ENCODE data around the gene MTHFR. TPM values are rescaled to one million over a fixed set of nuclear protein-coding genes. Genes with fewer than 3 reads are reported as not detected.
A peak's percentile ranks its signal among the peaks of the same experiment; 100 is the strongest.

The MTHFR gene
- total RNA-seq, 6 donors from 2014 or later = 51.5 to 163 (median 58.2) TPM

- peaks cover 26 to 83% (median 45%) of the 10 kb centered on the region in 4 donors for H3K36me3 ChIP-seq
- 96 to 97% methylated on average over 5 to 9 of the region's 15 CpGs for WGBS, 2 donors
- H3K9me3 ChIP-seq = no peaks in the 10 kb centered on the region
- H3K27ac ChIP-seq = peak overlapping the region; percentile 26 to 99 (median 78)
- ATAC-seq (ENCODE audit: low FRiP score in 2 of 2) = no peak
- TF ChIP-seq CTCF (IDR thresholded peaks at IDR 0.05) (no peak), EP300 (IDR thresholded peaks at IDR 0.05) (no peak), POLR2A (IDR thresholded peaks at IDR 0.05) (no peak), POLR2AphosphoS5 (IDR thresholded peaks at IDR 0.05) (no peak)
- H3K4me1 ChIP-seq = peaks cover 45 to 55% (median 51%) of the 10 kb centered on the region in 4 donors
- no peak overlapping the region for H3K4me3 ChIP-seq
- no peaks in the 10 kb centered on the region for H3K27me3 ChIP-seq
- DNase-seq = peak in 1 of 2 donors; percentile 75
Measured at GRCh38 chr1:11793819-11794218, 11.9 kb downstream of the MTHFR start.

DNA sequence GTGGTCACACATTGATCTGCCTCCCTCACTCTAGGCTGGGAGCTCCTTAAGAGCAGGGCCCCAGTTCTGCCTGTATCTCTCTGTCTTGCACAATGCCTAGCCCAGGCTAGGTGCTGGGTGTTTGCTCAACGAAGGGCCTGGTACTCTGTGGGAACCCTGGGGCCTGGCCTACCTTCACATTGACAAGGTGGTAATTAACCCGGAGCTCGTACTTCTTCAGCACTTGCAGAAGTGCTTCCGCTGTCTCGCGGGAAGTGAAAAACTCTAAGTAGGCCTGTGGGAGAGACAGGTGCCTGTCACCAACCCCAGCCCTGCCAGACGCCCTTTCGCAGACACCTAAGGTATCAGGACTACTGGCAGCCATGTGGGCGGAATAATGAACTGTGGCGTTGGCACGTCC is 13.7 kb downstream of the MTHFR start:
- TF ChIP-seq EP300 (IDR thresholded peaks at IDR 0.05) (peak in 1 of 4 donors; percentile 22), POLR2A (IDR thresholded peaks at IDR 0.05) (peak in 1 of 4 donors; percentile 39), POLR2AphosphoS5 (IDR thresholded peaks at IDR 0.05) (no peak), CTCF (IDR thresholded peaks at IDR 0.05) (no peak)
- WGBS, 2 donors = 67 to 84% methylated on average over 11 of the region's 11 CpGs

DNA sequence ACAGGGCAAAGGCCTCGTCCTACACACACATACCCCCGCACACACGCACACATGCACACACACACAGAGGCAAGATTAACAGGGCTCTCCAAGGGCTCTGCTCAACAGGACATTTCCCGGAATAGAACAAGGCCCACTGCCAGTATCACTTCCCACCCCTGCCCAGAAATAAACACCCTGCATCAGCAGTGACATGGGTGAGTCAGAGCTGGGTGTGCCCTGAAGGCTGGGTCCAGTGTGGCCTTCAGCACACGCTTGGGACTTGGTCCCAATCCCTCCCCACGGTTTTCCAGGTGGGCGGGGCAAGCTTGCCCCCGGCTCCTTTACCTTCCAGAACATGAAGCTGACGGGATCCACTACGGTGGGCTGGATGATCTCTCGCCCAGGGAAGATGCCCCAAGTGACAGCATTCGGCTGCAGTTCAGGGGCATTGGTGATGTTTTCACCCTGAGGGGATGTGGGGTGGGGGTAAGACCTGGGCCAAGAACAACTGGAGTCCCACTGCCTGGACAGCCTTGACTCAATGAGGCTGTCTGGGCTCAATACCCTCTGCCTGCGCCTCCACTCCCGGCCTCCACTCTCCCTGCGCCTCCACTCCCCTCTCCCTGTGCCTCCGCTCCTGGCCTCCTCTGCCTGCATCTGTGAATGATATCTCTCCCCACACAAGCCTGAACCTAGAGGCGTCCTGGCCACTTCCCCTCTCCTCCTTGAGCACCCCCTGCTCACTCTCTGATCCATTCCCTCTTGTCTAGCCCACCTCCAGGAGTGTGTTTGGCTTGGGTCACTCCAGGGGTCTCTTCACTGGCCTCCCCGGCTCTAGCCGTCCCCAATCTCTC is 14.7 kb downstream of the MTHFR start:
- DNase-seq (peak in 1 of 2 donors; percentile 95), ATAC-seq (ENCODE audit: low FRiP score in 2 of 2) (peak; percentile 92 to 93)
- no peak overlapping the region for H3K4me3 ChIP-seq
- peaks cover 59 to 65% (median 63%) of the 10 kb centered on the region in 4 donors for H3K4me1 ChIP-seq
- 45 to 62% methylated on average over 16 to 19 of the region's 19 CpGs for WGBS, 2 donors
- H3K9me3 ChIP-seq = no peaks in the 10 kb centered on the region
- peaks cover 25 to 59% (median 37%) of the 10 kb centered on the region in 4 donors for H3K36me3 ChIP-seq
- H3K27ac ChIP-seq = peak overlapping the region; percentile 88 to 99 (median 94)
- H3K27me3 ChIP-seq = no peaks in the 10 kb centered on the region
- TF ChIP-seq POLR2AphosphoS5 (IDR thresholded peaks at IDR 0.05) = peak; percentile 98 to 100
- peak in 1 of 6 experiments; percentile 10 for TF ChIP-seq CTCF (IDR thresholded peaks at IDR 0.05)
- TF ChIP-seq EP300 (IDR thresholded peaks at IDR 0.05) = peak; percentile 99 to 100 (median 100)
- TF ChIP-seq POLR2A (IDR thresholded peaks at IDR 0.05) = peak in 2 of 4 donors; percentile 63 to 64

More for the DNA sequence above, 13.7 kb downstream of the MTHFR start:
- Histone ChIP-seq H3K9me3 (no peaks in the 10 kb centered on the region), H3K27me3 (no peaks in the 10 kb centered on the region), H3K4me1 (peaks cover 57 to 65% (median 61%) of the 10 kb centered on the region in 4 donors), H3K36me3 (peaks cover 26 to 68% (median 44%) of the 10 kb centered on the region in 4 donors), H3K27ac (peak overlapping the region; percentile 88 to 99 (median 94)), H3K4me3 (no peak overlapping the region)
- ATAC-seq (ENCODE audit: low FRiP score in 2 of 2) (no peak), DNase-seq (peak in 1 of 2 donors; percentile 88)

DNA sequence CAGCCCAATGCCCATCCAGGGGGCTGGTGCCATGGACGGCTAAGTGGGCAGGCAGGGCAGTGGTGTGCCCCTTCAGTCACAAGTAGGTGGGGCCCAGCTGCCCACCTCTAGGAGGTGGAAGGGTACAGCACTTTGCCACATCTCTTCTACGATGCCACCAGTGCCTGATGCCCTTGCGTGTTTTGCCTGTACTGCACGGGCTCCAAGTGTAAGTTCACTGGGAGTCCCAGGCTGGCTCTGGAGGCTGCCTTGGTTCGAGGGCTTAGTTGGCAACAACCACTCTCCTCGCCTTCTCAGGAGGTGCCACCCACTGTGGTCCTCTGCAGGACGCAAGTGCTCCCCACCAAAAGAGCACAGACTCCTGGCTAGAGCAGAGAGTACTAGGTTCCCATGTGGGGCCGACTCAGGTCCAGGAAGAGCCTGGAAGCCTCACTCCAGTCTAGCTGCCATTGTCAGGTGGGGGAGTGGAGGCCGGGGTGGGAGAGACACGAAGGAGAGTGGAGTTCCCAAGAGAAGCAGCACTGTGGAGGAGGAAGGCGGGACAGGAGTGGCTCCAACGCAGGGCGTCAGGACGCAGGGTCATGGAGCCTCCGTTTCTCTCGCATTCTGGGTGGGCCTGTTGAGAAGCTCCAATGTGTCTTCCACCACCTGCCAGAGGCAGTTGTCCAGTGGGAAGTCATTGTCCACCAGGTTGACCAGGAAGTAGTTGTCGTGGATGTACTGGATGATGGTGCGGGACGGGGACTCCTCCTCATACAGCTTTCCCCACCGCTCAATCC is 15.5 kb downstream of the MTHFR start:
- no peak for ATAC-seq (ENCODE audit: low FRiP score in 2 of 2)
- TF ChIP-seq POLR2A (IDR thresholded peaks at IDR 0.05) = no peak
- WGBS, 2 donors = 61 to 93% methylated on average over 10 to 16 of the region's 20 CpGs
- peaks cover 66 to 73% (median 70%) of the 10 kb centered on the region in 4 donors for H3K4me1 ChIP-seq
- no peak for DNase-seq
- H3K27ac ChIP-seq = peak overlapping the region; percentile 88 to 99 (median 94)
- no peaks in the 10 kb centered on the region for H3K27me3 ChIP-seq
- H3K4me3 ChIP-seq = no peak overlapping the region
- H3K36me3 ChIP-seq = peaks cover 17 to 51% (median 30%) of the 10 kb centered on the region in 4 donors
- no peaks in the 10 kb centered on the region for H3K9me3 ChIP-seq

All from upper lobe of left lung (tissue), 6 donors.